Measurements from ENCODE around the gene LRBA. TPM values are rescaled to one million over a fixed set of nuclear protein-coding genes. Genes with fewer than 3 reads are reported as not detected.
"Not testable (repeated sequence)": the region's sequence is repeated elsewhere in the genome, so short reads cannot be mapped to it uniquely, and the experiment has no call there.

The LRBA gene
- polyA plus RNA-seq, 4 donors, result 14.9 to 62.2 (median 19.6) TPM

GRCh38 chr4:150679765-150680343 lies 335.2 kb downstream of the LRBA start:
- Histone ChIP-seq H3K36me3 (ENCODE audit: control insufficient read depth in 3 of 3, insufficient read depth in 2 of 3, low read depth in 1 of 3, low read length in 3 of 3) (peaks cover 0 to 2% (median 0%) of the 10 kb centered on the region in 3 donors), H3K4me3 (ENCODE audit: low read depth in 1 of 3, low read length in 3 of 3) (no peak overlapping the region), H3K27ac (ENCODE audit: low read depth in 1 of 3, low read length in 2 of 3) (no peak overlapping the region), H3K9me3 (ENCODE audit: control insufficient read depth in 2 of 2, insufficient read depth in 1 of 2, low read depth in 1 of 2, low read length in 1 of 2) (no peaks in the 10 kb centered on the region), H3K4me1 (ENCODE audit: control insufficient read depth in 3 of 3, insufficient read depth in 2 of 3, low read depth in 1 of 3, low read length in 2 of 3) (no peaks in the 10 kb centered on the region), H3K27me3 (ENCODE audit: control insufficient read depth in 3 of 3, insufficient read depth in 3 of 3, low read length in 3 of 3) (no peaks in the 10 kb centered on the region)
- DNase-seq (no peak), FAIRE-seq (no peak)
- 78 to 88% (median 88%) methylated on average over 3 of the region's 3 CpGs for WGBS, 3 donors

GRCh38 chr4:150679018-150679764 lies 335.9 kb downstream of the LRBA start:
- FAIRE-seq (peak; percentile 30), DNase-seq (peak in 1 of 2 donors; percentile 11)
- H3K4me1 ChIP-seq (ENCODE audit: control insufficient read depth in 3 of 3, insufficient read depth in 2 of 3, low read depth in 1 of 3, low read length in 2 of 3), result no peaks in the 10 kb centered on the region
- H3K36me3 ChIP-seq (ENCODE audit: control insufficient read depth in 3 of 3, insufficient read depth in 2 of 3, low read depth in 1 of 3, low read length in 3 of 3), result peaks cover 0 to 3% (median 0%) of the 10 kb centered on the region in 3 donors
- 61 to 74% (median 74%) methylated on average over 5 of the region's 5 CpGs for WGBS, 3 donors
- no peak overlapping the region for H3K4me3 ChIP-seq (ENCODE audit: low read depth in 1 of 3, low read length in 3 of 3)
- no peak overlapping the region for H3K27ac ChIP-seq (ENCODE audit: low read depth in 1 of 3, low read length in 2 of 3)
- H3K9me3 ChIP-seq (ENCODE audit: control insufficient read depth in 2 of 2, insufficient read depth in 1 of 2, low read depth in 1 of 2, low read length in 1 of 2), result no peaks in the 10 kb centered on the region
- no peaks in the 10 kb centered on the region for H3K27me3 ChIP-seq (ENCODE audit: control insufficient read depth in 3 of 3, insufficient read depth in 3 of 3, low read length in 3 of 3)

DNA sequence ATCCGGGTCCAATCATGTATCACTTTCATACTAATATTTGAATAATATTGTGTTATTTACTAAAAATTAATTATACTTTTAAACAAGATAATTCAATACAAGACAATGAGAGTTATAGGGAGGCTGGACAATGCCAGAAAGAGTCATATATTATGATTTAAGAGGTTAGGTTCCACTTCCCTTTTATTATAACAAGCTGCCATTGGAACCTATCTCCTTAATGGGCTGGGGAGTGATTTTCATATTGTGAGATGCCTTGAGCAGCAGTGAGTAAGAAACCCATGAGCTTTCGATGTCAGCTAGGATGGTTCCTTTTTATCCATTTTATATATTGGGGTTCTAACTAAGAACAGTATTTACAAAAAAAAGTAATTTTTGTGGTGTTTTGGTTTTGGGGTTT lies 341.3 kb downstream of the LRBA start:
- no peak overlapping the region for H3K27ac ChIP-seq (ENCODE audit: low read depth in 1 of 3, low read length in 2 of 3)
- H3K4me3 ChIP-seq (ENCODE audit: low read depth in 1 of 3, low read length in 3 of 3), result no peak overlapping the region
- no peaks in the 10 kb centered on the region for H3K9me3 ChIP-seq (ENCODE audit: control insufficient read depth in 2 of 2, insufficient read depth in 1 of 2, low read depth in 1 of 2, low read length in 1 of 2)
- H3K4me1 ChIP-seq (ENCODE audit: control insufficient read depth in 3 of 3, insufficient read depth in 2 of 3, low read depth in 1 of 3, low read length in 2 of 3), result no peaks in the 10 kb centered on the region
- 91 to 95% (median 92%) methylated on average over 2 of the region's 2 CpGs for whole genome bisulfite sequencing, 3 donors
- H3K27me3 ChIP-seq (ENCODE audit: control insufficient read depth in 3 of 3, insufficient read depth in 3 of 3, low read length in 3 of 3), result no peaks in the 10 kb centered on the region
- DNase-seq (no peak), FAIRE-seq (no peak)
- H3K36me3 ChIP-seq (ENCODE audit: control insufficient read depth in 3 of 3, insufficient read depth in 2 of 3, low read depth in 1 of 3, low read length in 3 of 3), result peaks cover 0 to 6% (median 2%) of the 10 kb centered on the region in 3 donors

- Histone ChIP-seq H3K27ac (ENCODE audit: low read depth in 1 of 3, low read length in 2 of 3) (no peak overlapping the region), H3K27me3 (ENCODE audit: control insufficient read depth in 3 of 3, insufficient read depth in 3 of 3, low read length in 3 of 3) (no peaks in the 10 kb centered on the region), H3K4me3 (ENCODE audit: low read depth in 1 of 3, low read length in 3 of 3) (no peak overlapping the region), H3K36me3 (ENCODE audit: control insufficient read depth in 3 of 3, insufficient read depth in 2 of 3, low read depth in 1 of 3, low read length in 3 of 3) (peaks cover 0 to 4% (median 3%) of the 10 kb centered on the region in 3 donors), H3K4me1 (ENCODE audit: control insufficient read depth in 3 of 3, insufficient read depth in 2 of 3, low read depth in 1 of 3, low read length in 2 of 3) (no peaks in the 10 kb centered on the region), H3K9me3 (ENCODE audit: control insufficient read depth in 2 of 2, insufficient read depth in 1 of 2, low read depth in 1 of 2, low read length in 1 of 2) (no peaks in the 10 kb centered on the region)
- WGBS, 3 donors, result 83 to 97% (median 89%) methylated on average over 2 of the region's 2 CpGs
- no peak for DNase-seq
- FAIRE-seq, result no peak
These were observed 346.3 kb downstream of the LRBA start for GRCh38 chr4:150668824-150669223.

- Histone ChIP-seq H3K36me3 (ENCODE audit: control insufficient read depth in 3 of 3, insufficient read depth in 2 of 3, low read depth in 1 of 3, low read length in 3 of 3) (peaks cover 0 to 9% (median 3%) of the 10 kb centered on the region in 3 donors), H3K9me3 (ENCODE audit: control insufficient read depth in 2 of 2, insufficient read depth in 1 of 2, low read depth in 1 of 2, low read length in 1 of 2) (peaks cover 0 to 3% of the 10 kb centered on the region in 2 donors), H3K27ac (ENCODE audit: low read depth in 1 of 3, low read length in 2 of 3) (no peak overlapping the region), H3K4me3 (ENCODE audit: low read depth in 1 of 3, low read length in 3 of 3) (no peak overlapping the region), H3K4me1 (ENCODE audit: control insufficient read depth in 3 of 3, insufficient read depth in 2 of 3, low read depth in 1 of 3, low read length in 2 of 3) (no peaks in the 10 kb centered on the region), H3K27me3 (ENCODE audit: control insufficient read depth in 3 of 3, insufficient read depth in 3 of 3, low read length in 3 of 3) (no peaks in the 10 kb centered on the region)
- FAIRE-seq, result no peak
- 83 to 90% (median 83%) methylated on average over 2 of the region's 2 CpGs for WGBS, 3 donors
- peak; percentile 18 to 24 for DNase-seq
These were observed 350.1 kb downstream of the LRBA start for GRCh38 chr4:150664935-150665334.

DNA sequence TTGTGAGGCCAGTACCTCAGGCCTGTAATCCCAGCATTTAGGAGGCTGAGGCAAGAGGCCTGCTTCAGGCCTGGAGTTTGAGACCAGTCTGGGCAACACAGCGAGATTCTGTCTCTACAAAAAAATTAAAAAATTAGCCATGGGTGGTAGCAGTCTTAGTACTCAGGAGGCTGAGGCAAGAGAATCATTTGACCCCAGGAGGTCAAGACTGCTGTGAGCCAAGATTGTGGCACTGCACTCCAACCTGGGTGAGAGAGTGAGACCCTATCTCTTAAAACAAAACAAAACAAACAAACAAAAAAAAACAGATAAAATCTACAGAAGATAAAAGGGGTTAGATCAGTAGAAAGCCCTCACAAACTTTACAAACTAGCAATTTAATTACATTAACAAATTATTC lies 352.4 kb downstream of the LRBA start:
- Histone ChIP-seq H3K4me3 (ENCODE audit: low read depth in 1 of 3, low read length in 3 of 3) (no peak overlapping the region), H3K27me3 (ENCODE audit: control insufficient read depth in 3 of 3, insufficient read depth in 3 of 3, low read length in 3 of 3) (no peaks in the 10 kb centered on the region), H3K27ac (ENCODE audit: low read depth in 1 of 3, low read length in 2 of 3) (no peak overlapping the region), H3K4me1 (ENCODE audit: control insufficient read depth in 3 of 3, insufficient read depth in 2 of 3, low read depth in 1 of 3, low read length in 2 of 3) (no peaks in the 10 kb centered on the region), H3K9me3 (ENCODE audit: control insufficient read depth in 2 of 2, insufficient read depth in 1 of 2, low read depth in 1 of 2, low read length in 1 of 2) (peaks cover 0 to 3% of the 10 kb centered on the region in 2 donors), H3K36me3 (ENCODE audit: control insufficient read depth in 3 of 3, insufficient read depth in 2 of 3, low read depth in 1 of 3, low read length in 3 of 3) (peaks cover 0 to 6% (median 0%) of the 10 kb centered on the region in 3 donors)
- DNase-seq (no peak), FAIRE-seq (no peak)
- WGBS, 3 donors, result 94 to 100% (median 95%) methylated on average over 1 of the region's 1 CpG

DNA sequence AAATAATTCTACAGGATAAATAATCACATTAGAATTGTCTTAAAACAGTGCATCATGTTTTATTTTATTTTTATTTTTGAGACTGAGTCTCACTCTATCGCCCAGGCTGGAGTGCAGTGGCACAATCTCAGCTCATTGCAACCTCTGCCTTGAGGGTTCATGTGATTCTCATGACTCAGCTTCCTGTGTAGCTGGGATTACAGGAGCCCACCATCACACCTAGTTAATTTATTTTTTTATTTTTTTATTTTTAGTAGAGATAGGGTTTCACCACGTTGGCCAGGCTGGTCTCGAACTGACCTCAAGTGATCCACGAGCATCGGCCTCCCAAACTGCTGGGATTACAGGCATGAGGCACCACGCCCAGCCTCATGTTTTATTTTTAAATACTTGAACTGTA lies 353.5 kb downstream of the LRBA start:
- not testable (repeated sequence) for FAIRE-seq; H3K4me1 ChIP-seq (ENCODE audit: control insufficient read depth in 3 of 3, insufficient read depth in 2 of 3, low read depth in 1 of 3, low read length in 2 of 3); H3K9me3 ChIP-seq (ENCODE audit: control insufficient read depth in 2 of 2, insufficient read depth in 1 of 2, low read depth in 1 of 2, low read length in 1 of 2); H3K27me3 ChIP-seq (ENCODE audit: control insufficient read depth in 3 of 3, insufficient read depth in 3 of 3, low read length in 3 of 3); DNase-seq; H3K36me3 ChIP-seq (ENCODE audit: control insufficient read depth in 3 of 3, insufficient read depth in 2 of 3, low read depth in 1 of 3, low read length in 3 of 3); H3K4me3 ChIP-seq (ENCODE audit: low read depth in 1 of 3, low read length in 3 of 3); H3K27ac ChIP-seq (ENCODE audit: low read depth in 1 of 3, low read length in 2 of 3)
- WGBS, 3 donors, result 92 to 94% (median 94%) methylated on average over 6 of the region's 6 CpGs

DNA sequence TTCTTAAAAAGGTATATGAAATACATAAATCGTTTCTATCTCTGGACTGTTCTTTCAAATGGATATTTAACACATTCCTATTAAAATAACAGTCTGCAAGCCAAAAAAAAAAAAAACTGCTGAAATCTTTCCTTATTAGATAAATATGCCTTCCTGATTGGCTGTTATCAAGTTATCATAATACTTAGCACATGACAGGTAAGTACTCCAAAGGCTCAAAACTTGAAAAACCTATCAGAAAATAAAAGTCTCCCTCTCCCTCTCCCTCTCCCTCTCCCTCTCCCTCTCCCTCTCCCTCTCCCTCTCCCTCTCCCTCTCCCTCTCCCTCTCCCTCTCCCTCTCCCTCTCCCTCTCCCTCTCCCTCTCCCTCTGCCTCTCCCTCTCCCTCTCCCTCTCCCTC lies 356.8 kb downstream of the LRBA start:
- H3K4me1 ChIP-seq (ENCODE audit: control insufficient read depth in 3 of 3, insufficient read depth in 2 of 3, low read depth in 1 of 3, low read length in 2 of 3); H3K36me3 ChIP-seq (ENCODE audit: control insufficient read depth in 3 of 3, insufficient read depth in 2 of 3, low read depth in 1 of 3, low read length in 3 of 3); FAIRE-seq; H3K27me3 ChIP-seq (ENCODE audit: control insufficient read depth in 3 of 3, insufficient read depth in 3 of 3, low read length in 3 of 3); H3K27ac ChIP-seq (ENCODE audit: low read depth in 1 of 3, low read length in 2 of 3); H3K4me3 ChIP-seq (ENCODE audit: low read depth in 1 of 3, low read length in 3 of 3); DNase-seq; H3K9me3 ChIP-seq (ENCODE audit: control insufficient read depth in 2 of 2, insufficient read depth in 1 of 2, low read depth in 1 of 2, low read length in 1 of 2): not testable (repeated sequence)
- WGBS, 3 donors, result 92 to 100% (median 94%) methylated on average over 1 of the region's 1 CpG
